Measurements from ENCODE around the gene SAT1. TPM values are rescaled to one million over a fixed set of nuclear protein-coding genes. Genes with fewer than 3 reads are reported as not detected.
A peak's percentile ranks its signal among the peaks of the same experiment; 100 is the strongest.
"Not testable (repeated sequence)": the region's sequence is repeated elsewhere in the genome, so short reads cannot be mapped to it uniquely, and the experiment has no call there.

SAT1 gene
- polyA plus RNA-seq, 1 donor (not counting 4 experiments of a cell fraction or from before 2014, with no cell fraction given) = 1,607 TPM

DNA sequence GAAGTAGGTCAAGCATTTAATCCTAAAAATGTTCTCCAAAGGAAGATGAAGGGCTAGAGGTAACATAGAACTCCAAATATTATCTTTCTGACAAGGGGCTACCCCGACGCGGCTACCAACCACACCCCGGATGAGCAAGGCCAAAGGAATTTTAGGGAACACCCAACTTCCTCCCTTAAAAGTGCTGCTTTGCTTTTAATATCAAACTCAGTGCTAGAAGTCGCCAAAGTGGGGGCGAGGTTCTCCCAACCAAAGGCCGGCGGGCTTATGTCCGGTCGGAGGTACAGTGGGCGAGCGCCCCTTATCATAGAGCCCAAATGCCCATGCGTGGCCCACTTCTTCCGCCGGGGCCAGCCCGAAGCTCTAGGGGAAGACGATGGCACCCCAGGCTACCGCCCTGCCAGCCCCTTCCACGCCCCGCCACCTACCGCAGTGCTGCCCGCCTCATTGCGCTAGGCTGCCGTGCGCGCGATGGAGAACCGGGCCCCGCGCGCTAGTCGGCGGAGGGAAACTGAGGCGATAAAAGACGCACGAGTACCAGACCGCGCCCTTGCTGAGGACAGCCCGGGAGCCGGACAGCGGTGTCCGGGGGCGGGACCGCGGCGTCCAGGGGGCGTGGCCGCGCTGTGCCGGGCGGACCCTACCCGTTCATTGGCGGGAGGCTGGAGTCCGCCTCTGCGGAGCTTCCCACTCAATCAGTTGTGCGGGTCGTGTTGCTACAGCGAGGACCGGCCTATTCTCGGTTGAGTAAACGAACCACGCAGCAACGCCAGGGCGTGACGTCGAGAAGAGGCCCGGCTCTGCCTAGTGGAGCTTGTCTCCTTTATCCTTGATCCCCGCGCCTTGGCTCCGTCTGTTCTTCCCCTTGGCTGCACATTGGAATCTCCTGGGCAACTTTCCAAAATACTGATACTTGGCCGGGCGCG, 40.0 kb upstream of the SAT1 start, which contains the start of gene ACOT9:
TSS of gene ACOT9 (minus strand) at position 580 of the 926 bp plus-strand sequence. CDS start at position 448, 132 bp downstream.
- H3K9me1 ChIP-seq (ENCODE audit: control insufficient read depth, extremely low read depth, insufficient read depth, low read length) = no peaks in the 10 kb centered on the region
- TF ChIP-seq EZH2 (IDR thresholded peaks at IDR 0.05; ENCODE audit: low read length) = no peak
- TF ChIP-seq, protein P1, sequence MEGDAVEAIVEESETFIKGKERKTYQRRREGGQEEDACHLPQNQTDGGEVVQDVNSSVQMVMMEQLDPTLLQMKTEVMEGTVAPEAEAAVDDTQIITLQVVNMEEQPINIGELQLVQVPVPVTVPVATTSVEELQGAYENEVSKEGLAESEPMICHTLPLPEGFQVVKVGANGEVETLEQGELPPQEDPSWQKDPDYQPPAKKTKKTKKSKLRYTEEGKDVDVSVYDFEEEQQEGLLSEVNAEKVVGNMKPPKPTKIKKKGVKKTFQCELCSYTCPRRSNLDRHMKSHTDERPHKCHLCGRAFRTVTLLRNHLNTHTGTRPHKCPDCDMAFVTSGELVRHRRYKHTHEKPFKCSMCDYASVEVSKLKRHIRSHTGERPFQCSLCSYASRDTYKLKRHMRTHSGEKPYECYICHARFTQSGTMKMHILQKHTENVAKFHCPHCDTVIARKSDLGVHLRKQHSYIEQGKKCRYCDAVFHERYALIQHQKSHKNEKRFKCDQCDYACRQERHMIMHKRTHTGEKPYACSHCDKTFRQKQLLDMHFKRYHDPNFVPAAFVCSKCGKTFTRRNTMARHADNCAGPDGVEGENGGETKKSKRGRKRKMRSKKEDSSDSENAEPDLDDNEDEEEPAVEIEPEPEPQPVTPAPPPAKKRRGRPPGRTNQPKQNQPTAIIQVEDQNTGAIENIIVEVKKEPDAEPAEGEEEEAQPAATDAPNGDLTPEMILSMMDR (optimal IDR thresholded peaks at IDR 0.05 in 1 of 3, IDR thresholded peaks at IDR 0.05 in 1 of 3, conservative IDR thresholded peaks at IDR 0.05 in 1 of 3; ENCODE audit: extremely low read depth in 1 of 3, insufficient read depth in 2 of 3, low read length in 3 of 3) = no peak
- DNase-seq (ENCODE audit: low read depth, low spot score) (peak; percentile 60), FAIRE-seq (peak; percentile 57)
- no peaks in the 10 kb centered on the region for H4K20me1 ChIP-seq (ENCODE audit: control insufficient read depth, extremely low read depth, insufficient read depth, low read length)
- dilution Hi-C loops (cut with MboI; ENCODE audit: extremely low pct_ligation_motif_present, low sequenced_read_pairs) = no loop called here
- peaks cover 3% of the 10 kb centered on the region for H3K4me1 ChIP-seq (ENCODE audit: control insufficient read depth, extremely low read depth, insufficient read depth, low read length)
- H2AFZ ChIP-seq (ENCODE audit: control insufficient read depth, low read length) = no peak within 1 kb of the TSS
- no peaks in the 10 kb centered on the region for H3K9me3 ChIP-seq (ENCODE audit: control insufficient read depth, low read depth, low read length)
- H3K4me3 ChIP-seq (ENCODE audit: control insufficient read depth in 2 of 3, extremely low read depth in 1 of 3, insufficient read depth in 2 of 3, low read depth in 1 of 3, low read length in 3 of 3) = peak within 1 kb of the TSS; percentile 61 to 75 (median 73)
- no peaks in the 10 kb centered on the region for H3K36me3 ChIP-seq (ENCODE audit: control insufficient read depth in 2 of 2, extremely low read depth in 1 of 2, insufficient read depth in 2 of 2, low read length in 2 of 2)
- no peaks in the 10 kb centered on the region for H3K27me3 ChIP-seq (ENCODE audit: control insufficient read depth, extremely low read depth, insufficient read depth, low read length)
- peaks cover 41% of the 10 kb centered on the region for H3K79me2 ChIP-seq (ENCODE audit: control insufficient read depth, insufficient read depth, low read length)
- peak within 1 kb of the TSS; percentile 15 for H3K4me2 ChIP-seq (ENCODE audit: control insufficient read depth, extremely low read depth, insufficient read depth, low read depth, low read length)
- peak within 1 kb of the TSS; percentile 96 for H3K27ac ChIP-seq (ENCODE audit: control insufficient read depth, insufficient read depth, low read length)
- peak within 1 kb of the TSS; percentile 94 for H3K9ac ChIP-seq (ENCODE audit: control insufficient read depth, extremely low read depth, insufficient read depth, low read length)

DNA sequence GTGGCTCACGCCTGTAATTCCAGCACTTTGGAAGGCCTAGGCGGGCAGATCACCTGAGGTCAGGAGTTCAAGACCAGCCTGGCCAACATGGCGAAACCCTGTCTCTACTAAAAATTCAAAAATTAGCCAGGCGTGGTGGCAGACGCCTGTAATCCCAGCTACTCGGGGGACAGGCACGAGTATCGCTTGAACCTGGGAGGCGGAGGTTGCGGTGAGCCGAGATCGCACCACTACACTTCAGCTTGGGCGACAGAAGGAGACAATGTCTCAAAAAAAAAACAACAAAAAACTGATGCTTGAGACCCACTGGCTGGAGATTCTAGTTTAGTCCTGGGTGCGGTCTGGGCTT, 39.4 kb upstream of the SAT1 start:
- dilution Hi-C loops (cut with MboI; ENCODE audit: extremely low pct_ligation_motif_present, low sequenced_read_pairs); DNase-seq (ENCODE audit: low read depth, low spot score); H3K4me2 ChIP-seq (ENCODE audit: control insufficient read depth, extremely low read depth, insufficient read depth, low read depth, low read length); H3K9me3 ChIP-seq (ENCODE audit: control insufficient read depth, low read depth, low read length); H3K4me1 ChIP-seq (ENCODE audit: control insufficient read depth, extremely low read depth, insufficient read depth, low read length); H3K9me1 ChIP-seq (ENCODE audit: control insufficient read depth, extremely low read depth, insufficient read depth, low read length); H2AFZ ChIP-seq (ENCODE audit: control insufficient read depth, low read length); FAIRE-seq; H3K27me3 ChIP-seq (ENCODE audit: control insufficient read depth, extremely low read depth, insufficient read depth, low read length); H3K36me3 ChIP-seq (ENCODE audit: control insufficient read depth in 2 of 2, extremely low read depth in 1 of 2, insufficient read depth in 2 of 2, low read length in 2 of 2); H4K20me1 ChIP-seq (ENCODE audit: control insufficient read depth, extremely low read depth, insufficient read depth, low read length): not testable (repeated sequence)
- peak overlapping the region in 2 of 3 experiments; percentile 2 to 73 for H3K4me3 ChIP-seq (ENCODE audit: control insufficient read depth in 2 of 3, extremely low read depth in 1 of 3, insufficient read depth in 2 of 3, low read depth in 1 of 3, low read length in 3 of 3)
- H3K9ac ChIP-seq (ENCODE audit: control insufficient read depth, extremely low read depth, insufficient read depth, low read length) = peak overlapping the region; percentile 94
- peaks cover 34% of the 10 kb centered on the region for H3K79me2 ChIP-seq (ENCODE audit: control insufficient read depth, insufficient read depth, low read length)
- H3K27ac ChIP-seq (ENCODE audit: control insufficient read depth, insufficient read depth, low read length) = peak overlapping the region; percentile 96

Data from keratinocyte (primary cell).